NCI-H748 treated with DMSO at 0.1 percent for 48 hours (cell line): ENCODE measurements around the gene TEX38.
"Not testable (repeated sequence)": the region's sequence is repeated elsewhere in the genome, so short reads cannot be mapped to it uniquely, and the experiment has no call there.

Experiments used
- DNase-seq: peaks from one replicate; lab custom pipeline; 2025; lab: John Stamatoyannopoulos, UW

The TEX38 gene

DNA sequence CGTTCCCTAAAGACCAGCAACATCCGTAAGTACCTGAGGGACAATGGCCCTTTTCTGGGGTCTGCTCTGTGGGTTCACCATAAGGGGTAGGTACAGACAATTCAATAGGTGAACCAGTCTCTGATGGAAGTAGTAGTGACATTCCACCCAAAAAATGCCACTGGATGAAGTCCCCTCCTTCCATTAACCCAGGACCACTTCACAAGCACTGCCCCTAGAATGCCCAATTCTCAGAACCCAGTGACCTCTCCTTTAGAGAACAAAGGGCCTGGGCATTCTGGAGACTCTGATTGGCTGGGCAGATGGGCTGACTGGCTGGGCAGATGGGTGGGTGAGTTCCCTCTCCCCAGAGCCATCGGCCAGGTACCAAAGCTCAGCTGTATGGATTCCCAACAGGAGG, at the start of gene TEX38:
Gene TEX38, plus strand, starts transcription at position 301 of the 400 bp plus-strand sequence. Its CDS starts 81 bp downstream, at position 382.
- no peak for DNase-seq

DNA sequence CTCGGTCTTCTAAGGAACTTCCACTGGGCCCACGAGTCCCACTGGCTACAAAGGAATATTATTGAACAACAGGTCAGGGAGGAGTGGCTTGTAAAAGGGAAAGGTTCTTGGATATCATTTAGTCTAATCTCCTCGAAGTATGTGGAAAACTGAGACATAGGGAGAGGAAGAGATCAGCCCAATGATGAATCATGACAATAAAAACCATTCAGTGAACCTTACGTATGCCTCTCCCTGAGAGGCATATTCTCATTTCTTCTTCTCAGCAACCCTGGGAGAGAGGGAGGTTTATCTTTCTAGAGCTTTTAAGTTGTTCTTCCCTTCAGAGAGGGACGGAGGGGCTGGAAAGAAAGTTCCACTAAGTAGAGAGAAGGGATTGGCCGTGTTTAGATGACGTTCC, 49.7 kb upstream of the TEX38 start:
- no peak for DNase-seq

DNA sequence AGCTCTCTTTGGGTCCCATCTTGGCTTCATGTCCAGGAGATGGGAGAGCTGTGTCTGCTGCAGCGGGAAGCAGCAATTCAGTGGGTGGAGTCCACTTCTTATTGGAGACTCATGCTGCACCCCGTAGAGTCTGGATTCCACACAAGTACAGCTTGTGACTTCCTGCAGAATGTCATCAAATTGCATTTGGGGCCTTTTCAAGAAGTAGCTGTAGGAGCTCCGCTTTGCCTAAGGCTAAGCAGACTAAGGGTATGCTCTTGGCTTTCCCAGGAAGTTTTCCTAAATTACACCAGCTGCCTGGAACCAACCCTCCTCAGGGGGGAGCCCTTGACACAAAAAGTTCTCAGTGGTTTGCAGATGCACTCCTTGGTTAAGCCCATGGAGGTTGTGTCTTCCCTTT, 49.3 kb upstream of the TEX38 start:
- peak; percentile 31 for DNase-seq

DNA sequence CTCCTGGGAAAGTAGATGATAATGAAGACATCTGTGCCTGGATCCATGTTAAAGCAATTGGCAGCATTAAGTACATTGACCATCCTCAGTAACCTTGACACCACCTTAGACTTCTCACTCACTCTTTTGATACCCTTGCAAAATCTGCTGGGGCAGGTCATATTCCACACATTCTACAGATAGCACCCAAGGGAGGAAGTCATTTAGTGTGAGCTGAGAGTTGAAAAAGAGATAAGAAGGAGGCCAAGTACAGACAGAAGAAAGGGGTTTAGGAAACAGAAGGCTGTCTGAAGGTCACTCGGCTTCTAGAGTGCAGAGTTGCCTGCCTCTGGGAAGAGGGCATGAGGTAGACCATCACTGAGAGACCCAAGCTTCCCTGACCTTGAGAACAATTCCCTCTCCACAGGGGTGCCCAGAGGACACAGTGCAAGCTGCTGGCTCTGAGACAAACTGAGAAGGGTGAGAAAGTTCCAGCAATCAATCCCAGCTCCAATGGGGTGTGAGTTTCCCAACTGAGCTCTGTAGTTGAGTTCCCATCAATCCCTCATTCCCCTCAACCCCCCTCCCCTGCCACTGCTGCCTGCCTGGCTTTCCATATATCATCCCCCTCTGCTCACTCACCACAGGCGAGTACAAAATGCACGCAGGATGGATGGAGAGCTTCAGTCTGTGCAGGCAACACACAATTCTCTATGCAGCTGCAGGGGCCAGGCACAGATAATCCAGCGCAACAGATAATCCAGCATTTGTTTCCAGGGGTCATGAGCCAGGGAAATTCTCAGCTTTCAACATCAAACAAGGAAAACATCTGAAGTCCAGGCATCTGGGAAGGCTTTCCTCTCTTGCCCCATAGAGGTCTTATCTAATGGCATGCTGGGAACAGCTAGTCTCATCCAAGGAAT, 47.7 kb upstream of the TEX38 start:
- no peak for DNase-seq

DNA sequence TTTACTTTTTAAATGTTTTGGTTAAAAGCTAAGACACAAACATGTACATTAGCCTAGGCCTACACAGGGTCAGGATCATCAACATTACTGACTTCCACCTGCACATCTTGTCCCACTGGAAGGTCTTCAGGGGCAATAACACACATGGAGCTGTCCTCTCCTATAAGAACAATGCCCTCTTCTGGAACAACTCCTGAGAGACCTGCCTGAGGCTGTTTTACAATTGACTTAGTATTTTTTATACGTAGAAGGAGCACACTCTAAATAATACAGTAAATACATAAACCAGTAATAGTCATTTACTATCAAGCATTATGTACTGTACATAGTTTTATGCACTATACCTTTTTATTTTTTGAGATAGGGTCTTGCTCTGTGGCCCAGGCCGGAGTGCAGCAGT, 40.9 kb upstream of the TEX38 start:
- DNase-seq, result no peak

DNA sequence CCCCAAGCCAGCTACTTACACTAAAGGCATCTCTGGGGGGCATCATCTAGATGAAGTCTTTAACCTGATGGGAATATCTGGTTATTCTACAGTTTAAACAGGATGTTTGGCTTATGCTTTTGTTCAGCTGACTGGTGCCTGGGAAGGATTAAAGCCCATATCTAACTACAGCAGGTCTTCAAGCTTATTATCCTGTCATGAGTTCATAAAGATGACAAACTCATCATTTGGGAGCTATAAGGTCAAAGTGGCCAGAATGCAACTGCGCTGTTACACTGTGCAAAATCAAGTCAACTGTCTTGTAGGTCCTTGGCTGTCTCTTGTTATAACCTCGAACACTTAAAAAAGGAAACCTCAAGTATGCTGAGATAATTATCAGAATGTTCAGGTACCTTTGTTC, 36.4 kb upstream of the TEX38 start:
- DNase-seq, result no peak

DNA sequence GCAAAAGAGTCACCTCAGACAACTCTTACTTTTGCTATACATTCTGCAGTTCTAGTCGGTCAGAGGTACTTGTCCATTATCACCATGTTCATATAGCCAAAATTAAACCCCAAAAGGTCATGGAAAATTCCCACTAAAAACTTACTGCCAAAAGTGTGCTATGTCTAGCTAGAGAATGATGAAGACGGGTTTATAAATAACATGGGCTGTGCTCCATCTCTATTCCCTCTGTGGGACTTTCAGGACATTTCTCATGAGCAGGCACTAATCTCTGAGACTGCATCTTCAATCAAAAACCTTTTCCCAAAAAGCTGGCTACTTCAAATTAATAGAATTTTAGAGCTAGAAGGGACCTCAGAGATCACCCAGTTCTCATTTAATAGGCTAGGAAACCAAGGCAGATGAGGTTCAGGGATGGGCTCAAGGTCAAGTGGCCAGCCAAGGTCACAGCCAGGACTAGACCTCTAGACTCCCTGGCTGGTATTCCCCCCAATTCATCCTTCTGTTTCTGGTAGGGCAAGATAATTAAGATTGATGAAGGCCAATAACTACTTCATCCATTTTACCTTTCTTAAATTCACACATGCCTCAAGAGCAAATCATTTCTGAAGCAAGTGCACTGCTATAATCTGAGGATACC, 34.1 kb upstream of the TEX38 start:
- no peak for DNase-seq

DNA sequence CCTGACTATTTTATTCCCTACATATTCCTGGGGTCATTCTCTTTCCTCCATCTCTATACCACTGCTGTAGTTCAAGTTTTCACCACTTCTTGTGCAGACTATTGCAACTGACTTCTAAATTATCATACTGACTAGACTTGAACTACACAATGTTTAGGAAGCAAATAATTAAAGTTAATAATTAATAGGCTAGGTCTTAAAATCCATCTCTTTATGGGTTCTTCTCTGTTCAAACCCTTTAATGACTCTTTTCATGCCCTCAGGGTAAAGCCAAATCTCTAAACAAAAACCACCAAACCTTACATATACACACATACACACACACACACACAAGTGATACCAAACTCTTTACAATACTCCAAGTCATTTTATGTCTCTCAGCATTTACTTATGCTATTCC, 32.7 kb upstream of the TEX38 start:
- DNase-seq, result no peak

DNA sequence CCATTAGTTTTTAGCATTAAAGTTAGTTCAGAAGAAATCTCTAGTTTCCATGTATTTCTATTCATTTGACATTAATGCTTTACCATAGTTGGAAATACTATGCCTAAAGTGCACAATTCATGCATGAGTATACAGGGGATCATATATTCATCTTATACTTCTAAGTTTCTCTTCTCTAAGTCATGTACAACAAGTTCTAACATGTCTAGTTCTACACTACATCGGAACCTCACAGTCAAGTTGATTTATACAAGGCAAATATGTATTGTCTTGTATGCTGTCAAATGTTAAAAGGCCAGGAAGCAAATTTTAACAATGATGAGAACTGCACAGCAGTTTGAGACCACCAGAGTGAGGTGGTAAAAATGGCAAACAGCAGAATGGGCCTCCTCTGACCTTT, 32.1 kb upstream of the TEX38 start:
- no peak for DNase-seq

DNA sequence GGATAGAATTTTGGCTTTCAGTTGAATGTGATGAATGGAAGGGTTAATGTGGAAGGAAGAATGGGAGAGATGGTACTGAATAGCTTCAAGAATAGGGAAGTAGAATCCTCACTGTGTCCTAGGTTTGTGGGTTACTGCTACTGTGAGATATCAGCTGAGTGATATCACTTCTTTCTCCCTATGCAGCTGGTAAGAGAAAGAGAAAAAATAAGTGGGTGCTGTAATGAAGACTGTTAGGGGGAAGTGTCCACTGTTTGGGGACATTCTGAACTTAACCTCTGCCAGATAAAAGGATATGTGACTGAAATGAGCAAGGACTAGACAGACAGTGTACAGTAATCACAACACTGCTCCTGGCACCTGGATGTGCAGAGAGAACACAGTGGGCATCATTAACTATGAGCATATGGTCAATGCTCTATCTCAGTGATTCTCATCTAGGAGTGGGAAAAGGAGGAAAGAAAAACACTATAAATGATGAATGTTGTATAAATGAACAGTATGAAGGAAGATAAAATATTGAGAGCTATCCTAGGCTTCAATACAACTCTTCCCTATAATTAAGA, 29.5 kb upstream of the TEX38 start:
- DNase-seq, result no peak

DNA sequence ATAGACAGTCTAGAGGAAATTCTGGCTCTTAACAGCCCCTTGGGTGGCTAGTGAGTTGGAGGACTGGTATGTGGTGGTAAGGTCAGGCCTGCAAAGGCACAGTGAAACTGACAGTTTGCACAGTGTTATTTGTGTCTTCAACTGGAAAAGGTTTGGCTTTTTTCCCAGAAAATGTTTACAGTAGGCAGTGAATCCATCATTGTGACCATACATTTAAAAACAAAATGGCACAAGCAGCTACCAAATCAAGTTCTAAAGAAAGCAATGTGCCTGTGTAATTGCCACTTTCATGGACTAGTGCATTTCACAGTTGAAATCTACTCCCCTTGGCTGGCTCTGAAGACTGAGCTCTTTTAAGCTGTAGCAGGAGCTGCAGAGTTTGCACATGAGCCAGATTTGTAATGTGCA, 28.3 kb upstream of the TEX38 start:
- DNase-seq, result peak; percentile 76

DNA sequence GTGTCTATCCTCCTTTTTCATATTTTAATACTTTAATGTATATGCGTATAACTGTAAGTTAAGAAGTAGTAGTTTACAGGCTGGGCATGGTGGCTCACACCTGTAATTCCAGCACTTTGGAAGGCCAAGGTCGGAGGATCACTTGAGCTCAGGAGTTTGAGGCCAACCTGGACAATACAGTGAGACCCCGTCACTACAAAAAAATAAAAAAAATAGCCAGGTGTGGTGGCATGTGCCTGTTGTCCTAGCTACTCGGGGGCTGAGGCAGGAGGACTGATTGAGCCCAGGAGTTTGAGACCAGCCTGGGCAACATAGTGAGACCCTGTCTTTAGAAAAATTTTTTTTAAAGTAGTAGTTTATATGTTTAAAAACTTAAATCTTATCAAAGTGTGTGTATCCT, 25.8 kb upstream of the TEX38 start:
- DNase-seq, result no peak

DNA sequence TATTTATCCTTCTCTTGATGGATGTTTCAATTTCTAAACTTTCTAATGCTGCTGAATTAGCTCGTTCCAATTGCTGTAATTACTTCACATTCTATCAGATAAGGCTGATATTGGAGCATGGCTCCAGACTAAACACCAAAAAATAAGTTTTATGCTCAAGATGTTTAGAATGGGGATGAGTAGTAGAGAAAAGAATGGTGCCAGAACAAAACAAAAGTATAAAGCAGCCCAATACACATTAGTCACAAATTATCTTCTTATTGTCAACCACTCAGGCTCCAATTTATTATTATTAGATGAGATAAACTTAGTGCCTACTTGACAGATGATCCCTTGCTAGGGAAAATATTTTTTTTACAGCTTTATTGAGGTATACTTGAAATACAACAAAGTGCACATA, 25.3 kb upstream of the TEX38 start:
- DNase-seq, result no peak

DNA sequence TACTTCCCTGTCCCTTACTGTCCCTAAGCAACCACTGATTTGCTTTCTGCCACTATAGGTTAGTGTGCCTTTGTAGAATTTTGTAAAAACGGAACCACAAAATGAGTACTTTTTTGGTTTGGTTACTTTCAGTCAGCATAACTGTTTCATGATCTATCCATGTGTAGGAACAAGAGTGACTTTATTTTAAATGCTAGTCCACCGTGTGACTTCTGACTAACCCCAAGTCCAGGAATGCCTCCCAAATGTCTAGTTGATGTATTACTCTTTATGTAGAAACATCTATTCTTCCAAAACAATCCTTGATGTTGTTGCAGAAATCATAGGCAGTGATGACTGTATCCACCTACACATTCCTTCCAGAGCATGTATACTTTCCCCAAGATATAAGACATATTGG, 24.8 kb upstream of the TEX38 start:
- no peak for DNase-seq

DNA sequence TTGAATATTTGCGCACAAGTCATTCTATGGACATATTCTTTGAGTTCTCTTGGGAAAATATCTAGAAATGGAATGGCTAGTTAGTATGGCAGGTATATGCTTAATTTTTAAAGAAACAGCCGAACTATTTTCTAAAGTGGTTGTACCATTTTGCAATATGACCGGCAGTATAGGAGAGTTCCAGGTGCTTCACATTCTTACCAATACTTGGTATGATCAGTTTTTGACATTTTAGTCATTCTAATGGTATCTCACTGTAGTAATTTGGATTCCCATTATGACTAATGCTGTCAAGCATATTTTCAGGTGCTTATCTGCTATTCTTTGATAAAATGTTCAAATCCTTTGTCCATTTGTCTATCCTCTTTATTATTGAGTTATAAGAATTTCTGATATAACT, 24.0 kb upstream of the TEX38 start:
- no peak for DNase-seq

DNA sequence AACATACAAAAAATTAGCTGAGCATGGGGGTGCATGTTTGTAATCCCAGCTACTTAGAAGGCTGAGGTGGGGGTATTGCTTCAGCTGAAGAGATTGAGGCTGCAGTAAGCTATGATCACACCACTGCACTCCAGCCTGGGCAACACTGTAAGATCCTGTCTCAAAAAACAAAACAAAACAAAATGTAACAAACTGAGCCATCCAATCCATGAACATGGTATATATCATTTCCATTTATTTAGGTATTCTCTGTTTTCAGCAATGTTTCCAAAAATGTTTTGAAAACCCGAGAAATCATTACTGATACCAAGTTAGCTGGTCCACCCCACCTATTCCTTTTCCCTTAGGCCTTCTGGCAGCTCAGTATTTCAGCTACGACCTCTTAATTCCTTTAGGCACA, 21.9 kb upstream of the TEX38 start:
- no peak for DNase-seq

DNA sequence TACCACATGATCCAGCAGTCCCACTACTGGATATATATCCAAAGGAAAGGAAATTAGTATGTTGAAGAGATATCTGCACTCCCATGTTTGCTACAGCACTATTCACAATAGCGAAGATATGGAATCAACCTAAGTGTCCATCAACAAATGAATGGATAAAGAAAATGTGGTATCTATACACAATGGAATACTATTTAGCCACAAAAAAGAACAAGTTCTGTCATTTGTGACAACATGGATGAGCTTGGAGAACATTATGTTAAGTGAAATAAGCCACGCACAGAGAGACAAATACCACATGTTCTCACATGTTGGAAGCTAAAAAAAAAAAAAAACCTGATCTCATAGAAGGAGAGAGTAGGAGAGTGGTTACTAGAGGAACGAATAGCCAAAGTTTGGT, 21.2 kb upstream of the TEX38 start:
- no peak for DNase-seq

DNA sequence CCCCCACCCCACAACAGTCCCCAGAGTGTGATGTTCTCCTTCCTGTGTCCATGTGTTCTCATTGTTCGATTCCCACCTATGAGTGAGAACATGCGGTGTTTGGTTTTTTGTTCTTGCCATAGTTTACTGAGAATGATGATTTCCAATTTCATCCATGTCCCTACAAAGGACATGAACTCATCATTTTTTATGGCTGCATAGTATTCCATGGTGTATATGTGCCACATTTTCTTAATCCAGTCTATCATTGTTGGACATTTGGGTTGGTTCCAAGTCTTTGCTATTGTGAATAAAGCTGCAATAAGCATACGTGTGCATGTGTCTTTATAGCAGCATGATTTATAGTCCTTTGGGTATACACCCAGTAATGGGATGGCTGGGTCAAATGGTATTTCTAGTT, 20.5 kb upstream of the TEX38 start:
- not testable (repeated sequence) for DNase-seq

DNA sequence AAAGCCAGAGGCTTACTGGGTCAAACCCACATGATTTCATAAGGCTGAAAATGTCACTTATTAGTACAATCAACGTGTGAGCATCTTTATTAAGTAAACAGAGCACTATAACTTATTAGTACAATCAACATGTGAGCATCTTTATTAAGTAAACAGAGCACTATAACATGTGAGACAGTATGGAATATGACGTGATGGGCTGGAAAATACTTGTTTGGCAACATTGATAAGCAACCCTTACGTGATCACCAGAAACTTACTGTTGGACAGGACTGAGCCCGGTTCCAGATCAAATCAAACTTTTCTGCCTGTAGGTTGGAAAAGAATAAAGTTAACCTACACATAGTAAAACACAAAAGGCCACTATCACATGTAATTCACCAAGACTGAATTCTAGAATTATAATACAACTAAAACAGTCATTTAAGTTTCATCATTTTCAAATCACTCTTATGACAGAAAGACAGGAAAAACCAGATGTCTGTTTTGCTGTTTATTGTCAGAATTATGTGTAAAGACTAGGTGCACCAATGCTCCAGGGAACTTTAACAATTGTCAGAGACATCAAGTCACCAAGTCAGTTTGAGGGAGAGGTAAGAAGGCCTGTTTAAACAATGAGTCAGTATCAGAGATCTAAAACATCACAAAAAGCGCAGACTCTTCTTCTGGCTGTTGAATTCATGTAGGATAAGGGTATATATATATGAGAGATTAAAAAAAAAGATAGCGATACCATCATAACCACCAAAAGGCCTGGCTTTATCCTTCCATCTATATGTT, 19.1 kb upstream of the TEX38 start:
- DNase-seq, result no peak

DNA sequence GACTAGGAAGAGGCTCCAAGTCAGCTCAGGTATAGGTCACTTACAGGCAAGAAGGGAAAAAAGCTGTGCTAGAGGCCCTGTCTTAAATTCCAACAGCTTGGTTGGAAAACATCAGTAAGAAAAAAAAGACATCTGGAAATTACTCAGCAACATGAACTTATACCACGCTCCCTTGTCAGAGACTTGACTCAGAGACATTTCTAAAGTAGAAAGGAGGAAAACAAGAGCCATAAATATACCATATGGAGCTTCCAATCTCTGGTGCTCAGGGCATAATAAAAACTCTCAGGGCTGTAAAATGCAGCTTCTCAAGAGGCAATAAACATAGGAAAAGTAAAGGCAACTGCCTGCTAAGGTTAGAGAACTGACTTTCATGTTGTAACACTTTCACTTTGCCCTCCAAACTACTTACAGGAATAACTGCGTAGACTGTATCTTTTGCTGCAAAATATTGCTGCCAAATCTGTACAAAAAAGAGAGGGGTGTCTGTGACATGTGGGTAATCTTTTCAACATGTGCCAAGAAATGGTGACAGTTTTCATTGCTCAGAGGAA, 18.2 kb upstream of the TEX38 start:
- no peak for DNase-seq

DNA sequence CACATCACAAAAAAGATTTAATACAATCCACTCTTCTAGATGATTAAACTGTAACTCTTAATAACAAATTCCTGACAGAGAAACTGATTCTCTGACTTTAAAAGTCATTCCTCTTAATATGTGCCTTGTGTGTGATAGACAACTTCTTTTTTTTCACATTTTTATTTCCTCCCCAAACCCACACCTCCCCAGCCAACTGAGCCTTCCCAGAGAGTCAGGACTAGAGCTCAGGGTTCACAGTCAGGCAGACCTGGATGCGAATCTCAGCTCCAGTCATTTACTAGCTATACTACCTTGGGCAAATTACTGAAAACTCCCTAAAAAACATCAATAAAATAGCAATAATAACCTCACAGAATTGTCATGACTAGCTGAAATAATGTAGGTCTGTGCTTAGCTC, 17.6 kb upstream of the TEX38 start:
- DNase-seq, result no peak

DNA sequence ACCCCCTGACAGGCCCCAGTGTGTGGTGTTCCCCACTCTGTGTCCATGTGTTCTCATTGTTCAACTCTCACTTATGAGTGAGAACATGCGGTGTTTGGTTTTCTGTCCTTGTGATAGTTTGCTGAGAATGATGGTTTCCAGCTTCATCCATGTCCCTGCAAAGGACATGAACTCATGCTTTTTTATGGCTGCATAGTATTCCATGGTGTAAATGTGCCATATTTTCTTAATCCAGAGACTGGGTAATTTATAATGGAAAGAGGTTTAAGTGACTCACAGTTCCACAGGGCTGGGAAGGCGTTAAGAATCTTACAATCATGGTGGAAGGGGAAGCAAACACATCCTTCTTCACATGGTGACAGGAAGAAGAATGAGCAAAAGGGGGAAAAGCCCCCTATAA, 17.0 kb upstream of the TEX38 start:
- not testable (repeated sequence) for DNase-seq
